Esophagus squamous epithelium (tissue), 5 donors: Measurements from ENCODE around the gene ANKRD11. TPM values are rescaled to one million over a fixed set of nuclear protein-coding genes. Genes with fewer than 3 reads are reported as not detected.
A peak's percentile ranks its signal among the peaks of the same experiment; 100 is the strongest.
"Not testable (repeated sequence)": the region's sequence is repeated elsewhere in the genome, so short reads cannot be mapped to it uniquely, and the experiment has no call there.

Experiments used
- DNase-seq: peaks from one replicate; lab custom pipeline; 2025; lab: John Stamatoyannopoulos, UW
- H3K27ac ChIP-seq, 4 donors: fragments of 200-600 bp; sonication (generic); one replicate each; pipeline ENCODE4 v1.5.1; 2016 to 2019; ENCODE audit warnings: mild to moderate bottlenecking in 1 of 4
- H3K27me3 ChIP-seq, 4 donors: fragments of 200-600 bp; sonication (generic); 1 replicate in 3 of 4; 2 replicates in 1 of 4; pipeline versions ENCODE4 v1.5.1 to v1.6.0; 2017 to 2021; ENCODE audit warnings: antibody characterized with exemption in 1 of 4
- H3K36me3 ChIP-seq, 3 donors: fragments of 200-600 bp; sonication (generic); one replicate each; pipeline ENCODE4 v1.5.1; 2016 to 2019
- H3K4me1 ChIP-seq, 3 donors: fragments of 200-600 bp; sonication (generic); one replicate each; pipeline ENCODE4 v1.5.1; 2017 to 2019
- H3K4me3 ChIP-seq, 4 donors: fragments of 200-600 bp; sonication (generic); 1 replicate in 3 of 4; 2 replicates in 1 of 4; pipeline ENCODE4 v1.5.1; 2016 to 2019; ENCODE audit warnings: mild to moderate bottlenecking in 2 of 4, moderate library complexity in 1 of 4
- H3K9me3 ChIP-seq, 3 donors: fragments of 200-600 bp; sonication (generic); one replicate each; pipeline ENCODE4 v1.5.1; 2016 to 2019
- POLR2A ChIP-seq, 4 donors: fragments of 450-650 bp; IDR thresholded peaks; one replicate each; pipeline ENCODE4 v1.6.1; 2017; ENCODE audit warnings: antibody characterized with exemption in 4 of 4, mild to moderate bottlenecking in 4 of 4, moderate library complexity in 3 of 4
- WGBS, 2 donors: methylation state at CpG; one replicate each; pipeline ENCODE4 v1.1.5; 2018; 5-methylcytosine and 5-hydroxymethylcytosine counted together
- intact Hi-C: fragments of 100-400 bp; cut with DNase I; formaldehyde crosslinking; loops from one replicate; pipeline ENCODE4 v1.15.0; 2022
- total RNA-seq, 4 donors: library from RNA; depleted of rRNA; stranded (reverse); fragments of >200 nt; gene quantifications; one replicate each; pipeline ENCODE4 v1.1.0, GENCODE V29; 2016
- TF ChIP-seq, protein P1 (sequence below), 6 experiments: fragments of 450-650 bp in 4 of 6; fragments of 200-600 bp in 2 of 6; sonication (generic) in 2 of 6; IDR thresholded peaks; one replicate each; pipeline ENCODE4 v1.5.1; 2016 to 2019; ENCODE audit warnings: antibody characterized with exemption in 6 of 6, mild to moderate bottlenecking in 4 of 6, moderate library complexity in 4 of 6
- donor health status: DM: yes; HTN: yes; CAD: no.

Gene ANKRD11
- total RNA-seq, 4 donors from 2014 or later = 51.0 to 72.7 (median 66.9) TPM

- Histone ChIP-seq H3K9me3 (no peaks in the 10 kb centered on the region), H3K27ac (no peak overlapping the region), H3K36me3 (peaks cover 10 to 78% (median 36%) of the 10 kb centered on the region in 3 donors), H3K4me1 (peaks cover 5 to 58% (median 9%) of the 10 kb centered on the region in 3 donors), H3K4me3 (no peak overlapping the region), H3K27me3 (no peaks in the 10 kb centered on the region)
- TF ChIP-seq, protein P1, sequence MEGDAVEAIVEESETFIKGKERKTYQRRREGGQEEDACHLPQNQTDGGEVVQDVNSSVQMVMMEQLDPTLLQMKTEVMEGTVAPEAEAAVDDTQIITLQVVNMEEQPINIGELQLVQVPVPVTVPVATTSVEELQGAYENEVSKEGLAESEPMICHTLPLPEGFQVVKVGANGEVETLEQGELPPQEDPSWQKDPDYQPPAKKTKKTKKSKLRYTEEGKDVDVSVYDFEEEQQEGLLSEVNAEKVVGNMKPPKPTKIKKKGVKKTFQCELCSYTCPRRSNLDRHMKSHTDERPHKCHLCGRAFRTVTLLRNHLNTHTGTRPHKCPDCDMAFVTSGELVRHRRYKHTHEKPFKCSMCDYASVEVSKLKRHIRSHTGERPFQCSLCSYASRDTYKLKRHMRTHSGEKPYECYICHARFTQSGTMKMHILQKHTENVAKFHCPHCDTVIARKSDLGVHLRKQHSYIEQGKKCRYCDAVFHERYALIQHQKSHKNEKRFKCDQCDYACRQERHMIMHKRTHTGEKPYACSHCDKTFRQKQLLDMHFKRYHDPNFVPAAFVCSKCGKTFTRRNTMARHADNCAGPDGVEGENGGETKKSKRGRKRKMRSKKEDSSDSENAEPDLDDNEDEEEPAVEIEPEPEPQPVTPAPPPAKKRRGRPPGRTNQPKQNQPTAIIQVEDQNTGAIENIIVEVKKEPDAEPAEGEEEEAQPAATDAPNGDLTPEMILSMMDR (IDR thresholded peaks at IDR 0.05) = peak in 4 of 6 experiments; percentile 5 to 52 (median 30)
- no peak for TF ChIP-seq POLR2A (IDR thresholded peaks at IDR 0.05)
- DNase-seq = no peak
- 78 to 87% methylated on average over 27 to 28 of the region's 30 CpGs for WGBS, 2 donors
- intact Hi-C loops = no loop called here
Measured at GRCh38 chr16:89308391-89309333, 181.7 kb downstream of the ANKRD11 start.

DNA sequence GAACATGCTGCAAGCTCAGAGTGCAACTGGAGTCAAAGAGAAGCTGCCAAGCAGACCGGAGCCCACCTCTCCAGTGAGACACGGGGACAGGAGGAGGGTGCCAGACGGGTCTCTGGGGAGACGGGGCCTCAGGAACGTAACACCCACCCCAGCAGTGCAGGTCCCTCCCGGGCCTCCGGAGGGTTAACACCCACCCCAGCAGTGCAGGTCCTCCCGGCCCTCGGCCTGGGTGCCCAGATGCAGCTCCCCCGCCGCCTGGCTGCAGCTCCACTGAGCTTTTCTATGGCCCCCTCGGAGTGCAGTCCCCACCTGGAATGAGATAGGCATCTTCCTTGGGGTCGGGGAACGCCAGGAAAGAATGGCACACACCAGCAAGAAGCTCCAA is 182.9 kb downstream of the ANKRD11 start:
- Histone ChIP-seq H3K9me3 (no peaks in the 10 kb centered on the region), H3K4me3 (no peak overlapping the region), H3K4me1 (peaks cover 5 to 55% (median 7%) of the 10 kb centered on the region in 3 donors), H3K27ac (no peak overlapping the region), H3K36me3 (peaks cover 13 to 78% (median 29%) of the 10 kb centered on the region in 3 donors), H3K27me3 (no peaks in the 10 kb centered on the region)
- intact Hi-C loops = no loop called here
- no peak for DNase-seq
- no peak for TF ChIP-seq POLR2A (IDR thresholded peaks at IDR 0.05)
- TF ChIP-seq, protein P1 (IDR thresholded peaks at IDR 0.05) = no peak
- WGBS, 2 donors = 83 to 100% methylated on average over 2 of the region's 14 CpGs

DNA sequence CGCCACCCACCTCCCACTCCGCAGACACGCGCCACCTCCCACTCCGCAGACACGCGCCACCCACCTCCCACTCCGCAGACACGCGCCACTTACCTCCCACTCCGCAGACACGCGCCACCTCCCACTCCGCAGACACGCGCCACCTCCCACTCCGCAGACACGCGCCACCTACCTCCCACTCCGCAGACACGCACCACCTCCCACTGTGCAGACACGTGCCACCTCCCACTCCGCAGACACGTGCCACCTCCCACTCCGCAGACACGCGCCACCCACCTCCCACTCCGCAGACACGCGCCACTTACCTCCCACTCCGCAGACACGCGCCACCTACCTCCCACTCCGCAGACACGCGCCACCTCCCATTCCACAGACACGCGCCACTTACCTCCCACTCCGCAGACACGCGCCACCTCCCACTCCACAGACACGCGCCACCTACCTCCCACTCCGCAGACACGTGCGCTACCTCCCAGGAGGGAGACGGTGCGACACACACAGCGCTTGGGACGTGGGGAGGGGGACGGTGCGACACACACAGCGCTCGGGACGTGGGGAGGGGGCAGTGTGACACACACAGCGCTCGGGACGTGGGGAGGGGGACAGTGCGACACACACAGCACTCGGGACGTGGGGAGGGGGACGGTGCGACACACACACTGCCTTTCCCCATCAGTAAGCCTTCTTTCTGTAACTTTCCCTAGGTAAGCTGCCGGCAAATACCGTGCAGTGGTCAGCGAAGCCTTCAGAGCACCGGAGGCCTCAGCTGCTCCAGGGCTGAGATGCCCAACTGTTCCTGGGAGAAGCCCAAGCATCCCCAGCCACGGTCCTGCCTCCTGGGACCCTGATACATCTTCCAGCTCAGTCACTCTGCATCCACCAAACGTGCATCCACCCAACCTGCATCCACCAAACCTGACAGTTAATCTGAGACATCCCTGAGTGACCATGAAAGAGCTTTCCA is 183.6 kb downstream of the ANKRD11 start:
- H3K27me3 ChIP-seq, H3K4me3 ChIP-seq, H3K9me3 ChIP-seq, DNase-seq, H3K27ac ChIP-seq, intact Hi-C loops: not testable (repeated sequence)
- H3K4me1 ChIP-seq = peaks cover 3 to 55% (median 11%) of the 10 kb centered on the region in 3 donors
- peaks cover 13 to 76% (median 23%) of the 10 kb centered on the region in 3 donors for H3K36me3 ChIP-seq
- WGBS, 2 donors = 88 to 91% methylated on average over 9 to 25 of the region's 69 CpGs

DNA sequence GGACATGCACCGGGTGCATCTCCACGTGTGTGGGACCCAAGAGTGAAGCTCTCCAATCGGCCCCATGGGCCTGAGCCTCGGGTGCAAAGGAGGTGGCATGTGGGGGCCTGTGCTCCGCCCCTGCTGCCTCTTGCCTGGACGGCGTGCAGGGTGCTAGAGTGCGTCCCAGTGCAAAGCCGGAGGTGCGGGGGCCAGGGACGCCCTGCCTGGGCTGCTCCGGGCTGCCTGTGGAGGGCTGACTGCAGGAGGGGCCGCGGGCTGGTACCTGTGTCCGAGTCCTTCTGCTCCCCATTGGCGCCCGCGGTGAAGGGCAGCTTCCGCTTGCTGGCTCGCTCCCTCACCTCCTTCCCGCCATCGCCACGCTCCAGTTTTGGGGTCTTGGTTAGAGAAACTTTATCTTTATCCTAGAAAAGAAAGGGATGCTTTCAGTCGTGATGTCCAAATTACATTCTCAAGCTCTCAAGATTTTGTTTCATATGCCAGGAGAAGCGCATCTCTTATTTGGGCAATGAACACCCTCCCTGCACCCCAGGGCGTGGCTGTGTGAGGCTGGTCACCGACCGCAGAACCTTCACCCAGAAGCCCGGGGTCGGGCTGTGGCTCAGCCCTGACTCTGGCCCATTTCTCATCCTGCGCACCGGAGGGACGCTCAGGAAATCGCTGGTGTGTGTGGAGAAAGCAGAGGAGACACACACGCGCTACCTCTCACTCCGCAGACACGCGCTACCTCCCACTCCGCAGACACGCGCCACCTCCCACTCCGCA is 185.2 kb downstream of the ANKRD11 start:
- Histone ChIP-seq H3K27me3 (no peaks in the 10 kb centered on the region), H3K4me3 (no peak overlapping the region), H3K4me1 (peaks cover 6 to 69% (median 26%) of the 10 kb centered on the region in 3 donors), H3K27ac (no peak overlapping the region), H3K9me3 (no peaks in the 10 kb centered on the region), H3K36me3 (peaks cover 13 to 69% (median 18%) of the 10 kb centered on the region in 3 donors)
- no peak for DNase-seq
- TF ChIP-seq POLR2A (IDR thresholded peaks at IDR 0.05) = no peak
- TF ChIP-seq, protein P1 (IDR thresholded peaks at IDR 0.05) = no peak
- 94 to 100% methylated on average over 9 to 24 of the region's 43 CpGs for WGBS, 2 donors
- intact Hi-C loops = no loop called here
